Stomach (tissue), 4 donors: ENCODE data around the gene GTSE1.

Experiments
- EP300 ChIP-seq: sonication (generic); formaldehyde crosslinking; IDR thresholded peaks from one replicate; pipeline ENCODE4 v1.6.1; 2017; ENCODE audit warnings: antibody characterized with exemption
- POLR2A ChIP-seq, 4 donors: fragments of 450-650 bp; IDR thresholded peaks; one replicate each; pipeline ENCODE4 v1.6.1; 2016; ENCODE audit warnings: antibody characterized with exemption in 4 of 4, control low read depth in 2 of 4, mild to moderate bottlenecking in 1 of 4, moderate library complexity in 1 of 4
- POLR2AphosphoS5 ChIP-seq, 3 donors: sonication (generic); formaldehyde crosslinking; IDR thresholded peaks; one replicate each; pipeline ENCODE4 v1.6.1; 2016; ENCODE audit warnings: antibody characterized with exemption in 3 of 3
- TF ChIP-seq, protein P1 (sequence below), 7 experiments: fragments of 450-650 bp in 4 of 7; fragments of 200-600 bp in 3 of 7; sonication (generic) in 3 of 7; IDR thresholded peaks; one replicate each; pipeline ENCODE4 v1.5.1; 2016 to 2019; ENCODE audit warnings: antibody characterized with exemption in 7 of 7, control low read depth in 2 of 7, mild to moderate bottlenecking in 1 of 7

DNA sequence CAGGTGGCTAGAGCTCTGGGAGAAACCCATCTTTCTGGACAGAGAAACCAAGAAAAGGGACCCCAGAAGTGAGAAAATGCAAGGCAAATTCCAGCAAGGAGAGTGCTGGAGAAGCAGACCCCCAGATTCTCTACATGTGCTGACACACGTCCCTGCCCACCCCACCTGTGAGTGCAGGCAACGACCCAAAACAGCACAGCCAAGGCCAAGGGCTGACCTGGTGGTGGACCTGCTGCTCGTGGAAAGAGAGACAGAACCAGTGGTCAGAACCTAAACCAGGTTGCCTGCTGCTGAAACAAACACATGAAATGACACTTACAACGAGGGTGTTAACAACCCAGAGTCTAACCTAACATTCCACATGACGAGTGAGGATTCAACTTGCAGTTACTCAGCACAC, 63.4 kb downstream of the GTSE1 start:
- TF ChIP-seq POLR2AphosphoS5 (IDR thresholded peaks at IDR 0.05), result no peak
- no peak for TF ChIP-seq POLR2A (IDR thresholded peaks at IDR 0.05)
- TF ChIP-seq, protein P1, sequence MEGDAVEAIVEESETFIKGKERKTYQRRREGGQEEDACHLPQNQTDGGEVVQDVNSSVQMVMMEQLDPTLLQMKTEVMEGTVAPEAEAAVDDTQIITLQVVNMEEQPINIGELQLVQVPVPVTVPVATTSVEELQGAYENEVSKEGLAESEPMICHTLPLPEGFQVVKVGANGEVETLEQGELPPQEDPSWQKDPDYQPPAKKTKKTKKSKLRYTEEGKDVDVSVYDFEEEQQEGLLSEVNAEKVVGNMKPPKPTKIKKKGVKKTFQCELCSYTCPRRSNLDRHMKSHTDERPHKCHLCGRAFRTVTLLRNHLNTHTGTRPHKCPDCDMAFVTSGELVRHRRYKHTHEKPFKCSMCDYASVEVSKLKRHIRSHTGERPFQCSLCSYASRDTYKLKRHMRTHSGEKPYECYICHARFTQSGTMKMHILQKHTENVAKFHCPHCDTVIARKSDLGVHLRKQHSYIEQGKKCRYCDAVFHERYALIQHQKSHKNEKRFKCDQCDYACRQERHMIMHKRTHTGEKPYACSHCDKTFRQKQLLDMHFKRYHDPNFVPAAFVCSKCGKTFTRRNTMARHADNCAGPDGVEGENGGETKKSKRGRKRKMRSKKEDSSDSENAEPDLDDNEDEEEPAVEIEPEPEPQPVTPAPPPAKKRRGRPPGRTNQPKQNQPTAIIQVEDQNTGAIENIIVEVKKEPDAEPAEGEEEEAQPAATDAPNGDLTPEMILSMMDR (IDR thresholded peaks at IDR 0.05), result no peak
- no peak for TF ChIP-seq EP300
